ENCODE data around the gene CD46. TPM values are rescaled to one million over a fixed set of nuclear protein-coding genes. Genes with fewer than 3 reads are reported as not detected.

The CD46 gene
- total and polyA plus RNA-seq, 2 donors, result 69.7 to 152 TPM

DNA sequence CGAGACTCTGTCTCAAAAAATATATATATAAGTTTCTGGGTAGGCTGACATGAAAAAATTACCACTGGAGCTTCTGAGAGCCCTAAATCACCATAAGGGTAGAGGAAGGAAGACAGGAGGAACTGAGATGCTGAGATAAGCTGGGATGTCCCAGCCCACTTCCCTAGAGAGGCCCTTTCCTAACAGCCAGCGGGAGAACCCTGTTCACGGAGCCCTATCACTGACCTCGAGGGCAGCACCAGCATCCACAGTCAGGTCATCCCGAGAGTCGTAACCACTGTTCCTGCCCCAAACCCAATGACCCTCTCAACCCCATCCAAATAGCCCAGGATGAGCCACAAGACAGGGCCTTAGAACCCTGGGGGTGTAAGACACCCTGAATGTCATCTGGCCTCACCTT lies 81.5 kb downstream of the CD46 start:
- Histone ChIP-seq H3K4me1 (ENCODE audit: control insufficient read depth in 2 of 2, insufficient read depth in 2 of 2, low read length in 2 of 2) (peaks cover 42 to 53% of the 10 kb centered on the region in 2 donors), H3K36me3 (ENCODE audit: control insufficient read depth in 2 of 2, insufficient read depth in 2 of 2, low read length in 1 of 2) (peaks cover 34 to 51% of the 10 kb centered on the region in 2 donors), H3K27me3 (ENCODE audit: control insufficient read depth in 2 of 2, insufficient read depth in 1 of 2, low read length in 1 of 2) (no peaks in the 10 kb centered on the region), H3K4me3 (ENCODE audit: low read length in 2 of 2) (no peak overlapping the region), H3K27ac (ENCODE audit: low read depth in 1 of 2, low read length in 1 of 2) (no peak overlapping the region), H3K9me3 (ENCODE audit: control insufficient read depth in 2 of 2, insufficient read depth in 1 of 2, low read length in 1 of 2) (no peaks in the 10 kb centered on the region)
- DNase-seq (ENCODE audit: low read depth in 6 of 9, low spot score in 9 of 9), result no peak
- 63% methylated on average over 6 of the region's 6 CpGs for WGBS

DNA sequence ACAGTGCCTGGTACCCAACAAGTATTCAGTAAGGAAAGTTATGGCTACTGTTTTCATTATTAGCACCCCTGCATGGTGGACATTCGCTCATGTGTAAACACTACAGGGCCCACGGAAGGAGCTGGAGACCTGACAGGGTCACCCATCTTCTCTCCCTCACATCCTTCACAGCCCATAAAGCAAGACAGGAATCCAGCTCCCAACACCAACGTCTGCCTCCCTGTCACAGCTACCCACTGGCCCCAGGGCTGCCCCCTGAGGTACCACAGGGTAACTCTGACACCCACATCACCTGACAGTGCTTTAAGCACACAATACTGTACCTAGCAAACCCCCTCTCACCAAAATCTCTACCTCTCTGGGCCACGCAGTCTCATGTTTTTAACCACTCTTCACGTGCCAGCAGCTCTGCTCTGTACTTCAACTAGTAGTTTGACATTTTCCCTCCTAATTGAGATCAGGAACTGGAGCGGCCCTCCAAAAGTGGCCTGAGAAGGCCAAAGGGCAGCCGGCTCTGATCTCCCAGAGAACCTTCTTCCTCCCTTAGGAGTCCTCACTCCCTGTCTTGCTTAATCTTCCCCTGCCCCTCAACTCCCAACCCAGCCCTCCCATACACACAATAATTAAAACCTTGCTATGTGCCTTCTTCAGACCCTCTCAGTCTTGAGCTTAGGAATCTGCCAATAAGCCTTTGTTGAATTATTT lies 82.3 kb downstream of the CD46 start:
- H3K27ac ChIP-seq (ENCODE audit: low read depth in 1 of 2, low read length in 1 of 2), result no peak overlapping the region
- no peak overlapping the region for H3K4me3 ChIP-seq (ENCODE audit: low read length in 2 of 2)
- H3K4me1 ChIP-seq (ENCODE audit: control insufficient read depth in 2 of 2, insufficient read depth in 2 of 2, low read length in 2 of 2), result peaks cover 42 to 50% of the 10 kb centered on the region in 2 donors
- H3K27me3 ChIP-seq (ENCODE audit: control insufficient read depth in 2 of 2, insufficient read depth in 1 of 2, low read length in 1 of 2), result no peaks in the 10 kb centered on the region
- DNase-seq (ENCODE audit: low read depth in 6 of 9, low spot score in 9 of 9), result no peak
- WGBS, result 91% methylated on average over 7 of the region's 7 CpGs
- peaks cover 34 to 55% of the 10 kb centered on the region in 2 donors for H3K36me3 ChIP-seq (ENCODE audit: control insufficient read depth in 2 of 2, insufficient read depth in 2 of 2, low read length in 1 of 2)
- H3K9me3 ChIP-seq (ENCODE audit: control insufficient read depth in 2 of 2, insufficient read depth in 1 of 2, low read length in 1 of 2), result no peaks in the 10 kb centered on the region

DNA sequence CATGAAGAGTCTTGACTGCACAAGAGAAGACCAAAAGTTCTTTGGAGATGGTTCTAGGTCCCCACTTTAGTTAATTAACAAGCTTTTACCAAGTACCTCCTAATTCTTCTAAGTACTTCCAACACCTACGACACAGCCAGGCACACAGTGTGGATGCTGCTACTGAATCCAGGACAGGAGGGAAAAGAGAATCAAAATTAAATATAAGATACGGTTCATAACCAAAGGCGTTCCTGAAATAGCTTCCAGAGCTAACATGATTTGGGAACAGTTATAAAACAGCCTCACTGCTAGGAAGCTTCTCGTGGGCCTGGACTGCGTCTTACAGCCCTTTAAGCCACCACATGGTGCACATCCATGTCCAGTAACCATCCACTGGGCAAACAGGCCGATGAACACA lies 84.1 kb downstream of the CD46 start:
- peaks cover 42 to 45% of the 10 kb centered on the region in 2 donors for H3K4me1 ChIP-seq (ENCODE audit: control insufficient read depth in 2 of 2, insufficient read depth in 2 of 2, low read length in 2 of 2)
- WGBS, result 98% methylated on average over 6 of the region's 6 CpGs

DNA sequence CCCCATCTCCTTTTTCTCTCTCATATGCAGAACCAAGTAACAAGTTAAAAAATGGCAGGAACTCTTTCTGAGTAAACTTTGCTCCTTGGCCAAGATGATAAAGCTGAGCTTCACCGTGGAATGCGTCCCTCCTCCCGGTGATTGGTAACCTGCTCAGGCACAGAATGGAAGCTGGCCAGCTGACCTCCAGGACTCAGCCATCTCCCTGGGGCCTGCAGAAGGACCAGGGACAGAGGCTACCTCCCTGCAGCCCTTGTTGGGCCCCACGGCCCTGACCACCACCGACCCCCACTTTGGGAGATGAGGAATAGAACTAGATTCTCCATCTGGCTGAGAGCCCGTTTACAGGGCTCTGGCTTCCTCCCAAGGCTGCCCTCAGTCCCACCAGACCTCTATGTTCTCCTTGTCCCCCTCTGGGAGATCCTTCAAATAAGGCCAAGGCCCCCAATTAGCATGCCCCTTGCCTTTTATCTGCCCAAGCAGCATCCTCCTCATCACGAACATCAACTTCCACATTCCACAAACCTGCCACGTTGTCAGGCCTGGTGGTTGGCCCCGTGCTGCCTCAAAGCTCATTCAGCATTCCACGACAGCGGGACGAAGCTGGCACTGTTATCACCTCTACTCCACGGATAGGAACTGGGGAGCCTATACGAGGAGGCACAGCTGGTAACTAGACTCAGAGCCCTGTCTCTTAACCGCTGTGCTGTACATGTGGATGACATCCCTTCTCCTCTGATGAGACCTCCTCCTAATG lies 84.9 kb downstream of the CD46 start:
- Histone ChIP-seq H3K4me1 (ENCODE audit: control insufficient read depth in 2 of 2, insufficient read depth in 2 of 2, low read length in 2 of 2) (peaks cover 38 to 39% of the 10 kb centered on the region in 2 donors), H3K4me3 (ENCODE audit: low read length in 2 of 2) (no peak overlapping the region), H3K9me3 (ENCODE audit: control insufficient read depth in 2 of 2, insufficient read depth in 1 of 2, low read length in 1 of 2) (no peaks in the 10 kb centered on the region), H3K36me3 (ENCODE audit: control insufficient read depth in 2 of 2, insufficient read depth in 2 of 2, low read length in 1 of 2) (peaks cover 35 to 66% of the 10 kb centered on the region in 2 donors), H3K27ac (ENCODE audit: low read depth in 1 of 2, low read length in 1 of 2) (no peak overlapping the region), H3K27me3 (ENCODE audit: control insufficient read depth in 2 of 2, insufficient read depth in 1 of 2, low read length in 1 of 2) (no peaks in the 10 kb centered on the region)
- 87% methylated on average over 15 of the region's 15 CpGs for WGBS
- no peak for DNase-seq (ENCODE audit: low read depth in 6 of 9, low spot score in 9 of 9)

More for the DNA sequence above, 84.1 kb downstream of the CD46 start:
- Histone ChIP-seq H3K27me3 (ENCODE audit: control insufficient read depth in 2 of 2, insufficient read depth in 1 of 2, low read length in 1 of 2) (no peaks in the 10 kb centered on the region), H3K27ac (ENCODE audit: low read depth in 1 of 2, low read length in 1 of 2) (no peak overlapping the region), H3K4me3 (ENCODE audit: low read length in 2 of 2) (no peak overlapping the region), H3K36me3 (ENCODE audit: control insufficient read depth in 2 of 2, insufficient read depth in 2 of 2, low read length in 1 of 2) (peaks cover 39 to 66% of the 10 kb centered on the region in 2 donors), H3K9me3 (ENCODE audit: control insufficient read depth in 2 of 2, insufficient read depth in 1 of 2, low read length in 1 of 2) (no peaks in the 10 kb centered on the region)
- DNase-seq (ENCODE audit: low read depth in 6 of 9, low spot score in 9 of 9), result no peak

DNA sequence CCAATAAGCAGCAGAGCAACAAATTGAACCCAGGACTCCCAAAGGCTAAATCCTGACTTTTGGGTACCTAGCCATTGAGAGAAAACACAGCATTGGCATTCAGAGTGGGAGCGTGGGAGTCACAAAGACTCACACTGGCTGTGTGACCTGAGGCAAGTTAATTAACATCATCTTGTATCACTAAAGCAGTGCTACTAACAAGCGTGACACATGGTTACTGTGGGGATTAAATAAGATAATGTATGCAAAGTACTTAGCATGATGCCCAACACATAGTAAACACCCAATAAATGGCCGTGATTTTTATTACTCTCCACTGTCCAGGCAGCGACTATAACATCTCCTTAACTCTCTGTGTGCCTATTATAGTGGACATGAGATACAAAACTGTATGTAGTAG lies 85.8 kb downstream of the CD46 start:
- DNase-seq (ENCODE audit: low read depth in 6 of 9, low spot score in 9 of 9), result no peak
- Histone ChIP-seq H3K4me3 (ENCODE audit: low read length in 2 of 2) (no peak overlapping the region), H3K36me3 (ENCODE audit: control insufficient read depth in 2 of 2, insufficient read depth in 2 of 2, low read length in 1 of 2) (peaks cover 34 to 67% of the 10 kb centered on the region in 2 donors), H3K9me3 (ENCODE audit: control insufficient read depth in 2 of 2, insufficient read depth in 1 of 2, low read length in 1 of 2) (no peaks in the 10 kb centered on the region), H3K4me1 (ENCODE audit: control insufficient read depth in 2 of 2, insufficient read depth in 2 of 2, low read length in 2 of 2) (peaks cover 31 to 37% of the 10 kb centered on the region in 2 donors), H3K27me3 (ENCODE audit: control insufficient read depth in 2 of 2, insufficient read depth in 1 of 2, low read length in 1 of 2) (no peaks in the 10 kb centered on the region), H3K27ac (ENCODE audit: low read depth in 1 of 2, low read length in 1 of 2) (no peak overlapping the region)
- WGBS, result 98% methylated on average over 4 of the region's 4 CpGs

DNA sequence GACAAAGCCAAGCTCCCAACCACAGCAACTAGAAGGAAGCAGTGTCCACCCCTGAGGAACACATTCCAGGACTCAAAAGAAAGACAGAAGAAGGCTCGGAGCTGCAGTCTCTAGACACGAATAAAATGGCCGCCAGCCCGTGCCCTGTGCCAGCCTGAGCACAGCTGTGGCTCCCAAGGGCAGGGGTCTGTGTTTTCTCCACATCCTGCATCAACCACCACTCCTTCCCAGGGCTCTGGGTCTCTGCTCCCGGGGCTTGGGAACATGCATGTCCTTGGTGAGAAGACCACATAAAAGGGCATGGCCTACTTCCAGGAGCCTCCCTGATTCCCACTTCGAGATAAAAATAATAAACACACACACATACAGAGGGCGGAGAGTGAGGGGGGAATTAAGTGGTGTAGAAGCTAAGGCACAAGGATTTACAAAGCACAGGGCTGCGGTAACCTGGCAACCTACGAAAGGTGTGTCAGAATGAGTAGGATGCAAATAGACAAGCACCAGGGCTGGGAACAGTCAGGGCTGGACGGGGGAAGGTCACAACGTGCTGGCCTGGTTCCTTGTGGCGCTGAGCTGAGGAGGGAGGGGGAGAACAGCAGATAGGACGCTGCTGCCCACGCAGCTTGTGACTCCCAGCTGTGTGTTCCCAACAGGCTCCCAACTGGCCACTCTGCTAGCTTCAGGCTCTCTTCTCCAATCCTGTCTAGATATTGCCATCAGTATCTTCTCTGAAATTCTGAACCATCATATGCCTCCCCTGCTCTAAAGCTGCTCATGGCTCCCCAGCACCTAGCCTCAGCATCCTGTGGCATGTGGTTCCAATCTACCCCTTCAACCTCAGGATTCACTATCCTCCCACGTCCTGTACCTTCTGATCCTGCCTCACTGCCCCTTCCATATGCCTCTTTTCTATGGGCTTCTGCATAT lies 86.6 kb downstream of the CD46 start:
- no peak for DNase-seq (ENCODE audit: low read depth in 6 of 9, low spot score in 9 of 9)
- Histone ChIP-seq H3K36me3 (ENCODE audit: control insufficient read depth in 2 of 2, insufficient read depth in 2 of 2, low read length in 1 of 2) (peaks cover 38 to 73% of the 10 kb centered on the region in 2 donors), H3K4me3 (ENCODE audit: low read length in 2 of 2) (no peak overlapping the region), H3K4me1 (ENCODE audit: control insufficient read depth in 2 of 2, insufficient read depth in 2 of 2, low read length in 2 of 2) (peaks cover 26 to 30% of the 10 kb centered on the region in 2 donors), H3K27ac (ENCODE audit: low read depth in 1 of 2, low read length in 1 of 2) (no peak overlapping the region), H3K27me3 (ENCODE audit: control insufficient read depth in 2 of 2, insufficient read depth in 1 of 2, low read length in 1 of 2) (no peaks in the 10 kb centered on the region), H3K9me3 (ENCODE audit: control insufficient read depth in 2 of 2, insufficient read depth in 1 of 2, low read length in 1 of 2) (no peaks in the 10 kb centered on the region)
- 91% methylated on average over 15 of the region's 15 CpGs for WGBS

DNA sequence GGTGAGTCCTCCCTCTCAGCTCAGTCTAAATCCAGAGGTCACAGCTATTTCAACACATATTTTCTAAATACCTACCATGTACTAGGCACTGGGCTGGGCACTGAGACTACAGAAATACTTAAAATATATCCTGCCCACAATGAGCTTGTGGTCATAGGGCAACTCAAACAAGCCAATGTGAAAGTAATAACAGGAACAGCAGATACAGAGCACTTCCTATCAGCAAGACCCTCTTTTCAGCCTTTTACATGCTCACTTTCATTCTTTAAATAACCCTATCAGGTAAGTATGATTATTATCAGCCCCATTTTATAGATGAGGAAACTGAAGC lies 87.2 kb downstream of the CD46 start:
- Histone ChIP-seq H3K36me3 (ENCODE audit: control insufficient read depth in 2 of 2, insufficient read depth in 2 of 2, low read length in 1 of 2) (peaks cover 42 to 74% of the 10 kb centered on the region in 2 donors), H3K9me3 (ENCODE audit: control insufficient read depth in 2 of 2, insufficient read depth in 1 of 2, low read length in 1 of 2) (no peaks in the 10 kb centered on the region), H3K27me3 (ENCODE audit: control insufficient read depth in 2 of 2, insufficient read depth in 1 of 2, low read length in 1 of 2) (no peaks in the 10 kb centered on the region), H3K27ac (ENCODE audit: low read depth in 1 of 2, low read length in 1 of 2) (no peak overlapping the region), H3K4me1 (ENCODE audit: control insufficient read depth in 2 of 2, insufficient read depth in 2 of 2, low read length in 2 of 2) (peaks cover 20 to 27% of the 10 kb centered on the region in 2 donors), H3K4me3 (ENCODE audit: low read length in 2 of 2) (no peak overlapping the region)
- DNase-seq (ENCODE audit: low read depth in 6 of 9, low spot score in 9 of 9), result no peak

DNA sequence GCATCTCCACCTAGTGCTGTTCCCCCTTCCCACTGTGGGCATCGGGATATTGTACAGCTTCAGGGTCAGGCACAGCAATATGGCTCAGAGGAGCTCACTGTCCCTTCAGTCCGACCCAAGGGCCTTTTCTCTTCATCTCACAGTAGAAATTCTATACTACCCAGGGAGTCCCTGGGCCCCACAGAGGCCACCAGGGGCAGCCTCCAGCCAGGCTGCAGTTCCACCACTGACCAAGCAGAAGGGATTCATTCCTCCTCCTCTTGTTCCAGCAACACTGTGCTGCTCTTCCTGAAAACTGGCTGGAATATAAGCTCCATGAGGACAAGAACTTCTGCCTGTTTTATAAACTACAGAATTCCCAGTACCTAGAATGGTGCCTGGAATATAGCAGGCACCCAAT lies 88.5 kb downstream of the CD46 start:
- no peak overlapping the region for H3K4me3 ChIP-seq (ENCODE audit: low read length in 2 of 2)
- H3K27ac ChIP-seq (ENCODE audit: low read depth in 1 of 2, low read length in 1 of 2), result no peak overlapping the region
- 94% methylated on average over 2 of the region's 2 CpGs for WGBS
- no peaks in the 10 kb centered on the region for H3K27me3 ChIP-seq (ENCODE audit: control insufficient read depth in 2 of 2, insufficient read depth in 1 of 2, low read length in 1 of 2)
- no peak for DNase-seq (ENCODE audit: low read depth in 6 of 9, low spot score in 9 of 9)
- no peaks in the 10 kb centered on the region for H3K9me3 ChIP-seq (ENCODE audit: control insufficient read depth in 2 of 2, insufficient read depth in 1 of 2, low read length in 1 of 2)
- H3K36me3 ChIP-seq (ENCODE audit: control insufficient read depth in 2 of 2, insufficient read depth in 2 of 2, low read length in 1 of 2), result peaks cover 46 to 76% of the 10 kb centered on the region in 2 donors
- H3K4me1 ChIP-seq (ENCODE audit: control insufficient read depth in 2 of 2, insufficient read depth in 2 of 2, low read length in 2 of 2), result peaks cover 20 to 31% of the 10 kb centered on the region in 2 donors
